COLO668 (cell line): Measurements from ENCODE around the gene LDB2.
"Not testable (repeated sequence)": the region's sequence is repeated elsewhere in the genome, so short reads cannot be mapped to it uniquely, and the experiment has no call there.

Experiments
- DNase-seq: peaks from one replicate; lab custom pipeline; 2025; ENCODE audit not compliant: unreplicated experiment; lab: John Stamatoyannopoulos, UW

The LDB2 gene

DNA sequence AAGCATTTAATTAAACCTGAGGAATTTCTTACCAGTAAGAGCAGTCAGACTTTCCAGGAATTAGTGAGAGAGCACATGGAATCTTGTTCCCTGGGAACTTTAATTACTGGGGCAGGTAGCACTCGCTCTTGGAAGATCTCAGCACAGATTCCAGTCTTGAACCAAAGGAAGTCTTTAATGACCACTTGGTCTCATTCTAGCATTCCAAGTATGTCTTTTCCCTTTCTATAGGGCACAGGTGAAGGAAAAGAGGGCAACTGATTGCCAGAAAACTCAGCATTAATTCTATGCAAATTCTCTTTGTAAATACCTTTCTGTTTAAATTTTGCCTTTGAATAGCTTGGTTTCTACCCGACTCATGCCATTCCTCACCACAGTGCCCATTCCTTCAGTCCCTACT is 236.6 kb downstream of the LDB2 start:
- DNase-seq, result no peak

DNA sequence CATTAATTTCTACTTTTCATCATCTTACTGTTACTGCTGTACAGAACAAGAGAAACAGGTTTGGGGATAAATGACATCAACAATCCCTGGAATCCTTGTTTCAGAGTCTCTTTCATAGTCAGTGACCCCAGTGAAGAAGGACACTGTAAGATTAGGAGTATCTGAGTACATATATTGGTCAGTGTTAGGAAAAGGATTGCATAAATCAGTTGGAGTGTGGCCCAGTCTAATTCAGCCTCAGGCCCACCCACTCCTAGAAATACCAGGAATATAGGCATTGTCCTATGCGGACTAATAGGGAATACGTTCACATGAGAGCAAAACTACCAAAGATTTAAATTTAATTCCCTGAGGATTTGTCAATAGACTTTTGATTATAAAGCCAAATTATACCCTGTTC is 237.8 kb downstream of the LDB2 start:
- DNase-seq, result no peak

DNA sequence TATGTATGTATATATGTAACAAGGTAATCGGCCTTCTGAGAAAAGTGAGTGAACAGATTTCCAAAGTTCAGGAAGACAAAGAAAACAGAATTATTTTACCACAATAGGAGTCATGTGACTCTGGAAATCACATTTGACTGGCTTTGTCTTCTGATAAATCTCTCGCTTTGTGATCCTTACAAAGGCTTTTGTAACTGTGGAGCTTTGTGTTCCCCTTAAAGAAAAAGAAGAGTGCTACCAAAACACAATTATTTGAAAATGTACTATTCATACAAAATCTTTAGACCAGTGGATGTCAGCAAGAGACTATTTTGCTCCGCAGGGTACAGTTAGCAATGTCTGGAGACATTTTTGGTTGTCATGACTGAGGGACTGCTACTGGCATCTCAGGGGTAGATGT is 238.8 kb downstream of the LDB2 start:
- DNase-seq, result no peak

DNA sequence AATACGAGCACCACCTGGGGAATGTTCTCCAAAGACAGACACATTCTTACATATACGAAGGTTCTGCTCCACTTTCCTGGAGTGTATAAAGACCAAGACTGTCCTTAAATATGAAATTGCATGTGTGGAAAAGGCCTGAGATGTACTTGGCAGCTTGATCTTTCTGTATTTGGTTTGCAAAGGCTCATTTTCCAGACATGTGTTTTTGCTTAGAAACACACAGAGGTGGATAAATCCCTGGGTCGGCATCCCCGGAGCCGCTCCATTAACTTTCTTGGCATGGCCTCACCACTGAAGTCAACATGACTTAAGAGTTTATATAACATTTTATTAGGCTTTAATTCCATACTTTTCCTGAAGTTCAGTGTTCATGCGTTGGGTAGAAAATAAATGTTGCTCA is 239.4 kb downstream of the LDB2 start:
- no peak for DNase-seq

DNA sequence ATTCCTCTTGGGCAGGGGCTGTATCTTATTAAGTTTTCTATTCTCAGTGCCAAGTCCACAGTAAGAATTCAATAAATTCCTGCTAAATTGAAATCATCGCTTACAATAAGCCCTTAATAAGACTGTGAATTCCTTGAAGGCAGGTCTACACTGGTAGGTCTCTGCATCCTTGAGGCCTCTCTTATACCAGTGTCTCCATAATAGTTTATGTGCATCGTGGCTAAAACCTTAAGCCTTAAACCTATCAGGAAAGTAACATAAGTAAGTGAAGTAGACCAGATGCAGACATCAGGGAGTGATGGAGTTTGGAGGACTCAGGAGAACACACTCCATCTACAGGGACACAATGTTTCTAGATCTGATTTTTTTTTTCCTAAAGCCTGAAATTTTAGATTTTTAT is 240.3 kb downstream of the LDB2 start:
- DNase-seq, result no peak

DNA sequence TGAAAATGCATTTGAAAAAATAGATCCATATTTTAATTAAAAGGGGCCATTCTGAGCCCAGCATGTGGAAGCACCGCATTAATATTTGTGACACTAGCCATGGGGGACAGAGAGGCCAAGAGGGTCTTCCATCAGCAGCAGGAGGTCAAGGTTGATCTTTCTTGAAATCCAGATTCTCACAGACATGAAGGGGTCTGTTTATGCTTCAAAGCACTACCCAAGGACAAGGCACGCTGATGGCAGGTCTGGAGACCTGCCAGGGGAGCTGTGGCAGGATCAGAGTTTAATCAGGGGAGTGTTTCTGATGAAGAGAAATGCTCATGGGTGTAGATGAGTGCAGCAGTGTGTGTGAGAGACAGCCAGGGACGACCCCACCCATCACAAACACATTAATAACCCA is 243.3 kb downstream of the LDB2 start:
- no peak for DNase-seq

DNA sequence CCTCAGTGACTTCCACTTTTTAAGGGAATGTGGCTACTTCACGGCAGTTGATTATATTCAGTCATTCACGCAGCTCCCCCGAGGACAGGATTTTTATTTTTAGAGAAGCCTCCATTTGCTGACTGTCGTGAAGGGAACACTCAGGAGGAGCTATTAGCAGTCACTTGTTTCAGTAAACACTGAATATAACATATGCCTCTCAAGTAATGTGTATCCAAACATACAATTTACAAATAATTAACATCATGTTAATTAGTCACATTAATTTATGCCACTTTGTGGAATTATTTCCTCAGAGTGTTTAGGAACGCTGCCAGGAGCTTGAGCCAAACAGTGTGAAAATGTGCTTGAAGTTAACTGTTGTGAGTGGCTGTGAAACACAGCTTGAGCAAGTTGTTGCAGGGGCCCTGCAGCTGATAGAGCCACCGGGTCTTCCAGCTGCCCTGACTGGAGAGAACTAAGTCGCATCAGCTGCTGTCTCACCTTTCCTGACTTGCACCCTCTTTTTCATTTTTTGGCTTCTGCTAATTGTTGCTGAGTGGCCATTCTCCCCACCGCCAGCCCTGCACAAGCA is 245.6 kb downstream of the LDB2 start:
- no peak for DNase-seq

DNA sequence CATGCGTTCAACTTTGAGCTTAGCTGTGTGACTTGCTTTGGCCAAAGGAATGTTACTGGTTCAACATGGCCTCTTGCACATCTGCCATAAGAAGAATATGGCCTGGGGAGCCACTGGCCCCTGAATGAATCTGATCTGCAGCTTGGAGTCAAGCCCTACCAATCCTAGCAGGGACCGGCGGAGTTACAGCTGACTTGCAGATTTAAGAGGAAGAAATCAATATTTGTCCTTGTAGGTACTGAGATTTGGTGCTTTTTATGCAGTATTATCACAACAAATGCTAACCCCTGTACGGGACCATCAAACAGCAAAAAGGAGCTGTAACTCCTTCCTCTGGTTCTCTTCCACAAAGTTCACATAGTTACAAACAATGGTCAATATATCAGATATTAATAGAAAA is 252.0 kb downstream of the LDB2 start:
- DNase-seq, result no peak

DNA sequence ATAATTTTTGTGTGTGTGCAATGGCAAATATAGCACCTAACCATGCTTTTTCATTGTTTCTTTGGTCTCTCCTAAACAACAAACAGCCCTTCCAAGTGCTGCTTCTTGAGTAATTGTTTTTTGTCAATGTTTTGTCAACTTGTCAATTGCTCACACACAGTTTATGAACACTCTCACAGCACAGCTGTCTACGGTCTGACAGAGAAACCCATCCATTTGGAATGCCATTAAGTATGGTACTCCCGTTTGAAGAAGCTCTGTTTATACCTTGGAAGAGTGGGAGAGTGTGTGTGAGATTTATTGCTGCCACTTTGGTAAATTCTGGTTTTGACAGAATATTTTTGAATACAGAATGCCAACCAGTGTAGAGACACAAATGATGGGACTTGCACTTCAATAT is 254.6 kb downstream of the LDB2 start:
- DNase-seq, result no peak

DNA sequence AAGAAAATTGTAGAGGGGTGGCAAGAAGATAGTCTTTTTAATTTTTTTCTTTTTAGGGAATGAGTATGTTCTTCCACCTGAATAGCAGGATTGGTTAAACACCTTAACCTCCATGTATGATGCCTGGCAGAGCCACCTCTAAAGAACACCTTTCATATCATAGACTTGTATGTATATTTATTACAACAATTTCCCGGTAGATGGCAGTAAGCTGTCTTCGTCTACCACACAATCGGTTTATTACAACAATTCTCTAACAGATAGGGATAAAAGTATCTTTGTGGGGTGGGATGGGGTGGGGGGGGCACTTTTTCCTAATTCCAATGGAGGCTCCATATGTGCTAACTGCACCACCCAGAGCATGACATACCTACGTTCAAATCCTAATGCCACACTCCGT is 255.5 kb downstream of the LDB2 start:
- DNase-seq, result no peak

DNA sequence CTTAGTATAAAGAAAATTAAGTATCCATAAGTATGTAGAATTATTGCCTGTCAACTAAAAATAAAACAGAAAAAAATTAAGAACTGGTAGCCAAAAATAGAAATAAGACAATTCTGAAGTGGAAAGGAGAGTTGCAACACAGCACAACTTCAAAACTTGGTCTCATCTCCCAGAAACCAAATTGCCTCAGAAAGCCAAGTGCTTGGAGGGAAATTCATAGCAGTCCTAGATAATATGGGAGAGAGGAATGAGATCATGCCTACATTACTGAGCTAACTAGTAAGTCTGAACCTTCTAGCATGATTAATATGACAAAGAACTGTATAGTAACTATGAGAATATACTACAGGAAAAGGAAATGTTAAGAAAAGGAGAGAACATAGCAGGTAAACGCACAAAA is 256.5 kb downstream of the LDB2 start:
- DNase-seq, result no peak

DNA sequence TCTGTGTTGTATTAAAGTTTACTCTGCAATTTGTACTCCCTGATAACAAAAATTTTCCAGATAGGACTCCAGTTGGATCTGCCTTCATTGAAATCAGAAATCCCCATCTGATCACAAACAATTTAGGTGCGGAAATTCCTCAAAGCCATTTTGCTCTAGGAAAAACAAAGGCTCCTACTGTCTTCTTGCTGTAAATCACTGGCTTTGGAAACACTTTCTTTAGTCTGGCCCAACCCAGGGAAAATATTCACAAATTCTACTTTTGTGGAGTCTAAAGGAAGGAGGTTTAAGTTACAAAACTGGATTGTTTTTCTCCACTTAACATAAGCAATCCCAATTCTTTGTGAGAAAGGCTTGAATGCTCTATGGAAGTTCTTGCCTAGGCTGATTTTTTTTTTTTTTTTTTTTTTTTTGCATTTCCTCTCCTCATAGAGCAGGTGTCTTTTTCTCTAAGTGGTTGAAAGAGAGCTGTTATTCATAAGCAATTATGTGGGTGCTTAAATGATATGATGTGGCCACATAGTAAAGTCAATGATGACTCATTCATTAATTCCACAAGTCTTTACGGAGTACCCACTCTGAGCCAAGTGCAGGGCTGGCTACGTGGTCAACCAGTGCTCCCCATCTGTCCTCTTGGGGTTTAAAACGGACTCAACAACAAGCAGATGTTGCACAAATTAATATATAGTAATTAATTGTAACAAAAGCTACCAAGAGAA is 261.4 kb downstream of the LDB2 start:
- DNase-seq, result no peak

DNA sequence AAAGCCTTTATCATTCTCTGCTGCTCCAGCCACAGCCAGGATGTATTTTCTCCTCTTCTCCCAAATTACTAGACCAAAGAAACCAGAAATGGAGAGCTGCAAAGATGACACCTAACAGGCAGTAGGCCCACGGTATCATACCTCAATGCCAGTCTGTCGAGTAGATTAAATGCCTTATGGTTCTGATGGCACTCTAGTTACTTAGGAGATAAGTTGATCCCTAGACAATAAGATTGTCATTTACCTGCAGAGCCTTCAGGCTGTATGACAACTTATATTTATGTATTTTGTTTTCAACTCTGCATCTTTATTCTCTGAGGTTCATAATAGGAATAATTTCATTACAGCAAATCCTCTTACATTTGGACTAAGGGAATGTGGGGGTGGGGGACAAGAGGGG is 262.1 kb downstream of the LDB2 start:
- no peak for DNase-seq

DNA sequence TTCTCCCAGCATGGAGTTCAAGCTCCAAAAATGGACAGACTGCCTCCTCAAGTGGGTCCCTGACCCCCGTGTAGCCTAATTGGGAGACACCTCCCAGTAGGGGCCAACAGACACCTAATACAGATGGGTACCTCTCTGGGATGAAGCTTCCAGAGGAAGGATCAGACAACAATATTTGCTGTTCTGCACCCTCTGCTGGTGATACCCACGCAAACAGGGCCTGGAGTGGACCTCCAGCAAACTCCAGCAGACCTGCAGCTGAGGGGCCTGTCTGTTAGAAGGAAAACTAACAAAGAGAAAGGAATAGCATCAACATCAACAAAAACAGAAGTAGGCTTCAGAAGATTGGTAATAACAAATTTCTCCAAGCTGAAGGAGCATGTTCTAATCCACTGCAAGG is 269.2 kb downstream of the LDB2 start:
- not testable (repeated sequence) for DNase-seq

DNA sequence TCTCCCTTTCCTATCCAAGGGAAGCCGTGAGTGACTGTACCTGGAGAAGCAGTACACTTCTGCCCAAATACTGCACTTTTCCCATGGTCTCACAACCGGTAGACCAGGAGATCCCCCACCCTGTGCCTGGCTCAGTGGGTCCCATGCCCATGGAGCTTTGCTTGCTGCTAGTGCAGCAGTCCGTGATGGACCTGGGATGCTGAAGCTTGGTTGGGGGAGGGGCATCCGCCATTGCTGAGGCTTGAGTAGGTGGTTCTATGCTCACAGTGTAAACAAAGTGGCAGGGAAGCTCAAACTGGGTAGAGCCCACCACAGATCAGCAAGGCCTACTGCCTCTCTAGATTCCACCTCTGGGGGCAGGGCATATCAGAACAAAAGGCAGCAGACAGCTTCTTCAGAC is 269.6 kb downstream of the LDB2 start:
- not testable (repeated sequence) for DNase-seq

DNA sequence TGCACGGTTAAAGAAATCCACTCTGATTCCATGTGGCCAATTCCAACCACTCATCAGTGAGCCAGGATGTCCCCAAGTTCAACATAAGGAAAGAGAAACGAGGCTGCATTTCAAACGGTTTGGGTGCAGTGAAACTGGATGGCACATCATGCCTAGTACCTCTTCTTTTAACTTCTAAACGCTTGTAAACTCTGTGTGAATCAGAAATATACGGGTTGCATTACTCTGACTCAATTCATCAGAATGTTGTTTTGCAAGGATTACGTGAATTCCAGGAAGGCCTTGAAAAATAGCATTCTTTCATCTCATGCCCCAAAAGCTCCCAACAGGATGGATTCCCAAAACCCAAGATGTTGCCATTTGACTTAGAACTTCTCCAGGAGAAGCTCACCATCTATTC is 270.4 kb downstream of the LDB2 start:
- DNase-seq, result no peak

DNA sequence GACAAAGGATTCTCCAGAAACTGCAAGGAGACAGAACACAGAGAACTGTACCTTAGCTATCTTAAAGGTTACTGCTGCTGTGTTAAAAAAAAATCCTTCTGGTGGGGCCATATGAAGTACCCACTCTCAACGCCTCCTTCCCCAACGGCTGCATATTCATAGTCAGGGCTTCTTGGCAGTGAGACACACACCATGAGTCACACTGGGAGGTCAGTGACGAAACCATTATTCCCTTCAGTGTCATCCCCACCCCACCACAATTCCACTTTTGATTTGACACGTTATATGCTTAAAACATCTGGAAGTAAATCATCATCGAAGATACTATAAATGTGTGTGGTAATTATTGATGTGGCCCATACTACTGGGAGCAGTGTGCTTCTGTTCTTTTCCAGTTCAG is 271.5 kb downstream of the LDB2 start:
- DNase-seq, result no peak

DNA sequence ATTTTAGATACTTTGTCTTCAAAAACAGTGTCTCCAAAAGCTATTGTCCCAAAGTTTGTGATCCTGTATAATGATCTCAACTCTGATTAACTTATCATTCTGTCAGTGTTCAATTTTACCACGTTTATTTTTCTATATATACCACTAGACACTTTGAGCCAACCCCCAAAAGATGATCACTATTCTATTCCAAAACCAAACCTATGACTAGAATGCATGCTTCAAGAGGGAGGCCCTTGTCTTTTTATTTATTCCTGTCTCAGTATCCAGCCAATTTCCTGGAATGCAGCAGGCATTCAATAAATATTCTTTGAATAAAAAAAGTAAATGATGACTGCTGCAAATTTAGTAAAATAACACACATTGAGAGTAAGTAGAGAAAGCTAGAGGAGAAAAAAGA is 275.6 kb downstream of the LDB2 start:
- no peak for DNase-seq

DNA sequence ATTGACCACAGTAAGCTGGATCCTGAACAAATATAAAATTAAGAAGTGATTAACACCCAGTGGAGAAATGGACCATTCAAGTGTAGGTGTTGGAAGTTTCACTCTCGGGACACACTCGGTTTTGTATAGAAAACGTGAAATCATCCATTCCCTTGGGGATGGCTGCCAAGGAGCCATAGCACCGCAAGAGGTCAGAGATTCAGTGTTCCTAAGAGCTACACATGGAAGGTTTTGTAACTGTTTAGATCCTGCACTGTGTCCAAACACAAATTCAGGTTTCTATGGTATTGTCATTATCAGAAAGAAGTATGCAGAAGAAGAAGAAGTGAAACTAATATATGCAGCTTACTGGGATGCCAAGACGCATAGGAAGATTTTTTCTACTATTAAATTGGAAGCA is 281.0 kb downstream of the LDB2 start:
- no peak for DNase-seq

DNA sequence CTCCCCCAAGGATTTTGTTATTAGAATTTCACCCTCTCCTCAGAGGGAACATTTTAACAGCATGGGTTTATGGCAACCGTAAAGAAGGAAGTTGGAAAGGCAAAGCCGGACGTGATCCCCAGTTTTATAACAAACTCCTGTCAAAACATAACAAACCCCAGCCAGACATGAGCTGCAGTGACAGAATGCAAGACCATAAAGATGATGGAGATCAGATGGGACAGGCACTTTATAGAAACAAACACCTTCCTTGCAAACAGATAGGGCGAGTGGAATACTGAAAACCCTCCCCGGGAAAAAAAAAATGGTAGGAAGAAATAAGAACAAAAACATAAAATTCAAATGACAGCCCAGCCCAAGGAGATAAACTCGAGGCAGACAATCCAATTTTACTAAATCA is 281.4 kb downstream of the LDB2 start:
- no peak for DNase-seq

DNA sequence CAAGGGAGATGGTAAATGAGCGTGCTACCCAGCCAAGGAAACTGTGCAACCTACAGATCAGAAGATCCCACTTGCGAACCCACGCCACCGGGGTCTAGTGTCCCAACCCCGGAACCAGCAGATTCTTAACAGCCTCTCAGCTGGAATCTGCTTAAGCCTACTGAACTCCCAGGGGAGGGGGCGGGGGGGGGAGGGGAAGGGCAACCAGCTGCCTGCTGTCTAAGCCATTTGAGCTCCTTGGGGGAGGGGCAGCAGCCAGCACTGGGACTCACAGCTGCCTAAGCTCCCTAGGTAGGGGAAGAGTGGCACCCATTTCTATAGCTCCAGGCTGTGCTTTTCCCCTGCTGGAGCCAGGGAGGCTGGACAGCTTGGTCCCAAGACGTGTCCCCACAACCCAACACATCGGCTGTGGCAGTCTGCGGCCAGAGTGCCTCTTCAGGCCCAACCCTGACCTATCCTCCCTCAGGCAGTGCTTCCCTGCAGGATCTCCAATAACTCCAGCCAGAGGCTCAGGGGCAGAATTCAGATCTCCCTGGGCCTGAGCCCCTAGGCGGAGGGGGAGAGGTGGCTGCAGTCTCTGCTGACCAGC is 289.2 kb downstream of the LDB2 start:
- DNase-seq, result no peak

DNA sequence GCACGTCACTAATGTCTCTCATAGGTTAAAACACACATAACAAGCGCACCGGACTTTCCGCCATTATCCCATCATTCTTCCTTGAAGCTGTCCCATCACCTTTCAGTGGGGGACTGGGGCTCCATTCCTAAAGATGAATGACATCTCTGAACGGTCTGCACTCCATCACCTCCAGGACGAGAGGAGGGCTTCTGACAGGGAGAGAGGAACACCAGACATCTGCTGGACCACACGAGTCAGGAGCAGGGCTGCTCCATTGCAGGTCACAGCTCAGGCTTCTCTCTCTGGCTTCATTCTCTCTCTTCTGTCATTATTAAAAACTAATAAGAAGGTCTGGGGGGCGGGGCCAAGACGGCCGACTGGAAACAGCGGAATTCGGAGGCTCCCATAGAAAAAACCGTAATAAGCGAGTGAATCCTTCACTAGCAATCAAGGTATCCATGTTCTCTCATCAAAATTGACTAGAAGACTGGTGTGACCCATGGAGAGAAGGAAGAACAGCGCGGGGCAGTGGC is 289.8 kb downstream of the LDB2 start:
- no peak for DNase-seq

DNA sequence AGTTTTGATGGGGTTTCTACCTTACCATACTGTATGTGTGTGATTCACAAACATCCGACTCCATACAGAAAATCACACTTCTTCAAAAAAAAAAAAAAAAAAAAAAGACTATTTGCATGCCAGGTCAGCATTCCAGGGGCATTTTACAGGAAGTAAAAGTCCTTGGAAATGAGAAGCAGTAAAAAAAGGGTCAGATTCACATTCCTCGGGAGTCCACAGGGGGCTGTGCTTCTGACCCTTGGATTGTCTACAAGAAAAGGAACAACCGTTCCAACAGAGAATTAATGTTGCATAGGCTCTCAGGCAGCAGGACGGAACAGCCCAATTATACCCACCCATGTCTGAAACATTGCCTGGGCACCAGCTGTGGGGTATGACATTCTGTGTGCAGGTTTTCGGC is 290.3 kb downstream of the LDB2 start:
- no peak for DNase-seq
